SU-DHL-6 (cell line): Measurements from ENCODE around the gene C19orf25.

ENCODE experiments used
- H2AFZ ChIP-seq: fragments of 200-600 bp; sonication (generic); 2 replicates; pipeline ENCODE4 v1.6.1; 2014; ENCODE audit warnings: low read depth, mild to moderate bottlenecking, moderate library complexity, mixed read lengths, antibody characterized with exemption, low read length; ENCODE audit not compliant: severe bottlenecking
- H3F3A ChIP-seq: fragments of 200-600 bp; shearing (Covaris generic); 2 replicates; pipeline ENCODE4 v1.6.0; 2016; ENCODE audit warnings: antibody characterized with exemption, mild to moderate bottlenecking; ENCODE audit not compliant: insufficient read depth
- H3K27ac ChIP-seq: fragments of 200-600 bp; sonication (generic); 2 replicates; pipeline ENCODE4 v1.5.1; 2016; ENCODE audit warnings: low read depth, mild to moderate bottlenecking, low read length, moderate library complexity, mixed read lengths
- H3K27me3 ChIP-seq: fragments of 200-600 bp; sonication (generic), shearing (Covaris generic); 2 replicates; pipeline ENCODE4 v1.6.0; 2014; ENCODE audit warnings: mild to moderate bottlenecking, low read length
- H3K36me3 ChIP-seq: fragments of 200-600 bp; sonication (generic); 2 replicates; pipeline ENCODE4 v1.6.1; 2014; ENCODE audit warnings: mild to moderate bottlenecking, low read length, mixed read lengths
- H3K4me2 ChIP-seq: fragments of 300-600, 200-600 bp; shearing (Covaris generic), sonication (generic); 2 replicates; pipeline ENCODE4 v1.6.0; 2014; ENCODE audit warnings: low read length, low read depth, mild to moderate bottlenecking; ENCODE audit not compliant: poor library complexity, severe bottlenecking
- H3K4me3 ChIP-seq: fragments of 200-600 bp; sonication (generic); 2 replicates; pipeline ENCODE4 v1.5.1; 2014; ENCODE audit warnings: antibody characterized with exemption, low read length, mild to moderate bottlenecking, mixed read lengths; ENCODE audit not compliant: insufficient read depth, poor library complexity, severe bottlenecking
- H3K79me2 ChIP-seq: fragments of 200-600 bp; sonication (generic); 2 replicates; pipeline ENCODE4 v1.6.1; 2014; ENCODE audit warnings: mild to moderate bottlenecking, low read length, moderate library complexity; ENCODE audit not compliant: insufficient read depth
- H3K9ac ChIP-seq: fragments of 200-600 bp; sonication (generic); 2 replicates; pipeline ENCODE4 v1.7.0; 2014; ENCODE audit warnings: mild to moderate bottlenecking, low read length
- H3K9me2 ChIP-seq: fragments of 200-600 bp; sonication (generic); replicated peaks from 2 replicates; pipeline ENCODE4 v1.6.1; 2014; ENCODE audit warnings: low read length; ENCODE audit not compliant: insufficient read depth
- H3K9me3 ChIP-seq: fragments of 200-600 bp; sonication (generic); 2 replicates; pipeline ENCODE4 v1.6.1; 2014; ENCODE audit warnings: low read length, mixed read lengths; ENCODE audit not compliant: insufficient read depth
- H4K20me1 ChIP-seq: fragments of 200-600 bp; sonication (generic); 2 replicates; pipeline ENCODE4 v1.6.1; 2014; ENCODE audit warnings: low read depth, mild to moderate bottlenecking, antibody characterized with exemption, low read length, moderate library complexity, mixed read lengths
- CTCF ChIP-seq: fragments of 200-600 bp; sonication (generic); IDR thresholded peaks from one replicate; pipeline ENCODE4 v1.5.1; 2017; ENCODE audit warnings: antibody characterized with exemption, mild to moderate bottlenecking, low read length, moderate library complexity; ENCODE audit not compliant: insufficient read depth, poor library complexity, severe bottlenecking
- EZH2phosphoT487 ChIP-seq: fragments of 200-600 bp; sonication (generic), shearing (Covaris generic); conservative IDR thresholded peaks from 2 replicates; pipeline ENCODE4 v1.6.1; 2018; ENCODE audit warnings: mild to moderate bottlenecking, antibody characterized with exemption, low read length, moderate library complexity, mixed read lengths

Gene C19orf25

DNA sequence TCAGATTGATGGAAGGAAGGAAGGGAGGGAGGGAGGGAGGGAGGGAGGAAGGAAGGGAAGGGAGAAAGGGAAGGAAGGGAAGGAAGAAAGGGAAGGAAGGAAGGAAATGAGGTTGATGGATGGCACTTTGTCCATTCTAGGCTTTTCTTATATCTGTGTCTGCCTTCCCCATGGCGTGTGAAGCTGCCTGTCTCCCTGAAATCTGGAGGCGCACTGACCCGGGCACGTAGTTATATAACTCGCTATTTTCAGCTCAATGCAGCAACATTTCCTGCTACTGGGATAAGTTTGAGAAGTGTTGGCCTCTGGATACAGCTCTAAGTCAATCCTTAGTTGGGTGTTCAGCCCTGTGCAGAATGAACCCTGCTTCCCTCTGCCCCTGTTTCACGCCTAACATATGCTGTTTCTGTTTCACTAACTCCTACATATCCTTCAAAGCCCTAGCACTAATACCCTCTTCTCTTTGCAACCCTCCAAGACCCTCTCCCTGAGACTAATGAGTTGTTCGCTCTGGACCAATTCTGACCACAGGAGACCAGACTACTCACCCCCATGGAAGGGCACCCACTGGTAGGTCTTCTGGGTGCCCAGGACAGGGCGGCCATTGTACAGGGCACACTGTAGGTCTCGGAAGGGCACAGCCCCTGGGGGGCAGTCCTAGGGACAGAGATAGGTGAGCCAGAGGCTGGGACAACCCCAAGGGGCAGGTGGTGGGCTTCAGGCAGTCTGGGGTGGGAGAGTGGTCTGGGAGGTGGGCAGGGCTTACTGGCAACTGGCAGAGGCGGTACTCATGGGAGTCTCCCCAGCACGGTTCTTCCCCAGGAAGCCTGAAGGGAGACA is 30.8 kb upstream of the C19orf25 start:
- no peak overlapping the region for H3K9ac ChIP-seq
- no peak overlapping the region for H3K4me2 ChIP-seq

DNA sequence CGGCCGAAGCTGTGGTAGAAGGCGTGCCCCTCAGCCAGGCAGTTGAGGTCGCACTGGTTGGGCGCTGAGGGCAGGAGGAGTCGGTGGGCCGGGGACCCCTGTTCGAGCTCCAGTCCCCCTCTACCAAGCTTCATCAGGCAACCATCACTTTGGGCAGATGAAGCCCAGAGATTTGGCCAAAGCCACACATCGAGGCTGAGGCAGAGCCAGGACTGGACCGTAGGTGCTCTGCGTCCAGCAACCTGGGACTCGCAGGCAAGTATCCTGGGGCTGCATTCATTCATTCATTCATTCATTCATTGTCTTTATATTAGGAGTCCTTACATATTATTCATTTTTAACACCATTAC is 29.5 kb upstream of the C19orf25 start:
- TF ChIP-seq CTCF: no peak
- TF ChIP-seq EZH2phosphoT487: no peak

More for the DNA sequence above, 30.8 kb upstream of the C19orf25 start:
- no peaks in the 10 kb centered on the region for H3K36me3 ChIP-seq
- no peaks in the 10 kb centered on the region for H3K9me2 ChIP-seq
- no peaks in the 10 kb centered on the region for H3F3A ChIP-seq
- no peaks in the 10 kb centered on the region for H4K20me1 ChIP-seq
- no peaks in the 10 kb centered on the region for H3K79me2 ChIP-seq
- no peaks in the 10 kb centered on the region for H3K27me3 ChIP-seq
- no peak overlapping the region for H2AFZ ChIP-seq
- H3K27ac ChIP-seq: no peak overlapping the region
- TF ChIP-seq EZH2phosphoT487 (no peak), CTCF (no peak)
- no peak overlapping the region for H3K4me3 ChIP-seq
- no peaks in the 10 kb centered on the region for H3K9me3 ChIP-seq

GRCh38 chr19:1507763-1508506 is 28.9 kb upstream of the C19orf25 start:
- no peak overlapping the region for H3K27ac ChIP-seq
- no peaks in the 10 kb centered on the region for H3K9me2 ChIP-seq
- peak overlapping the region; percentile 15 for H3K4me2 ChIP-seq
- TF ChIP-seq EZH2phosphoT487 (no peak), CTCF (no peak)
- H4K20me1 ChIP-seq: no peaks in the 10 kb centered on the region
- no peaks in the 10 kb centered on the region for H3K79me2 ChIP-seq
- no peaks in the 10 kb centered on the region for H3K27me3 ChIP-seq
- no peaks in the 10 kb centered on the region for H3F3A ChIP-seq
- H3K36me3 ChIP-seq: no peaks in the 10 kb centered on the region
- no peak overlapping the region for H3K4me3 ChIP-seq
- no peak overlapping the region for H3K9ac ChIP-seq
- H2AFZ ChIP-seq: no peak overlapping the region
- no peaks in the 10 kb centered on the region for H3K9me3 ChIP-seq

More for the DNA sequence above, 29.5 kb upstream of the C19orf25 start:
- H3K27ac ChIP-seq: no peak overlapping the region
- no peaks in the 10 kb centered on the region for H3K9me2 ChIP-seq
- H2AFZ ChIP-seq: no peak overlapping the region
- no peak overlapping the region for H3K9ac ChIP-seq
- no peaks in the 10 kb centered on the region for H4K20me1 ChIP-seq
- no peaks in the 10 kb centered on the region for H3F3A ChIP-seq
- no peaks in the 10 kb centered on the region for H3K9me3 ChIP-seq
- H3K4me3 ChIP-seq: no peak overlapping the region
- no peaks in the 10 kb centered on the region for H3K36me3 ChIP-seq
- no peaks in the 10 kb centered on the region for H3K27me3 ChIP-seq
- H3K4me2 ChIP-seq: no peak overlapping the region
- H3K79me2 ChIP-seq: no peaks in the 10 kb centered on the region
